WTC11 (cell line): ENCODE measurements around the gene PPP1R12B. TPM values are rescaled to one million over a fixed set of nuclear protein-coding genes. Genes with fewer than 3 reads are reported as not detected.
A peak's percentile ranks its signal among the peaks of the same experiment; 100 is the strongest.
"Not testable (repeated sequence)": the region's sequence is repeated elsewhere in the genome, so short reads cannot be mapped to it uniquely, and the experiment has no call there.

Source experiments
- ATAC-seq: fragments of 200-7000 bp; cut with Tn5 transposase; 2 replicates; pipeline ENCODE4 v1.10.0; 2021; ENCODE audit warnings: mild to moderate bottlenecking, moderate library complexity
- CTCF ChIA-PET: fragments of 300-600 bp; sonication (Branson Sonifier 250); formaldehyde crosslinking; loops from one replicate; lab custom pipeline; 2021; ENCODE audit warnings: antibody characterized with exemption; lab: Charles Lee
- POLR2A ChIA-PET: fragments of 350-600 bp; sonication (Branson Sonifier 250); formaldehyde crosslinking; loops from one replicate; lab custom pipeline; 2021; ENCODE audit warnings: antibody characterized with exemption; lab: Charles Lee
- DNase-seq: peaks from one replicate; pipeline ENCODE4 v3.0.0; 2021; ENCODE audit warnings: low spot score
- H3K27ac Mint-ChIP-seq: 2 replicates; pipeline ENCODE4 v1.8.0; 2021; ENCODE audit warnings: mixed read lengths
- H3K27me3 Mint-ChIP-seq: 2 replicates; pipeline ENCODE4 v1.8.0; 2021; ENCODE audit warnings: low read depth, mild to moderate bottlenecking, moderate library complexity, mixed read lengths
- H3K36me3 Mint-ChIP-seq: 2 replicates; pipeline ENCODE4 v1.8.0; 2021; ENCODE audit warnings: mixed read lengths
- H3K4me1 Mint-ChIP-seq: 2 replicates; pipeline ENCODE4 v1.8.0; 2022; ENCODE audit warnings: mixed read lengths
- H3K4me3 Mint-ChIP-seq: 2 replicates; pipeline ENCODE4 v1.8.0; 2021; ENCODE audit warnings: mild to moderate bottlenecking, moderate library complexity, mixed read lengths
- H3K9me3 Mint-ChIP-seq: 2 replicates; pipeline ENCODE4 v1.8.0; 2021; ENCODE audit warnings: mixed read lengths
- ATF3 ChIP-seq: sonication (generic); formaldehyde crosslinking; conservative IDR thresholded peaks from 2 replicates; pipeline ENCODE4 v1.8.1; 2022; ENCODE audit warnings: mild to moderate bottlenecking, missing genetic modification reagents
- ATF6 ChIP-seq: sonication (generic); formaldehyde crosslinking; IDR thresholded peaks from 2 replicates; pipeline ENCODE4 v1.8.1; 2023; ENCODE audit warnings: mild to moderate bottlenecking, missing genetic modification reagents
- GABPB1 ChIP-seq: sonication (generic); formaldehyde crosslinking; IDR thresholded peaks from 2 replicates; pipeline ENCODE4 v1.8.1; 2023; ENCODE audit warnings: mild to moderate bottlenecking, missing genetic modification reagents
- IRF1 ChIP-seq: sonication (generic); formaldehyde crosslinking; IDR thresholded peaks from 2 replicates; pipeline ENCODE4 v1.8.0; 2023; ENCODE audit warnings: missing genetic modification reagents
- NR3C1 ChIP-seq: sonication (generic); formaldehyde crosslinking; conservative IDR thresholded peaks from 2 replicates; pipeline ENCODE4 v1.8.1; 2023; ENCODE audit warnings: low read depth, mild to moderate bottlenecking, missing genetic modification reagents
- ZMAT4 ChIP-seq: fragments of 250-450 bp; sonication (Bioruptor Pico); IDR thresholded peaks from 2 replicates; pipeline ENCODE4 v1.9.0; 2021; ENCODE audit warnings: mild to moderate bottlenecking
- ZNF121 ChIP-seq: sonication (generic); formaldehyde crosslinking; IDR thresholded peaks from 2 replicates; pipeline ENCODE4 v1.8.0; 2023; ENCODE audit warnings: missing genetic modification reagents
- ZNF263 ChIP-seq: sonication (generic); formaldehyde crosslinking; IDR thresholded peaks from 2 replicates; pipeline ENCODE4 v1.8.1; 2022; ENCODE audit warnings: low read depth, mild to moderate bottlenecking, moderate library complexity, missing genetic modification reagents
- total RNA-seq: library from RNA; stranded (reverse); gene quantifications from 3 replicates; pipeline ENCODE4 v1.2.3, GENCODE V29; 2021
- TF ChIP-seq, protein P1 (sequence below): sonication (generic); formaldehyde crosslinking; IDR thresholded peaks from 2 replicates; pipeline ENCODE4 v1.8.1; 2023; ENCODE audit warnings: mild to moderate bottlenecking, missing genetic modification reagents
- TF ChIP-seq, protein P2 (sequence below): sonication (generic); formaldehyde crosslinking; IDR thresholded peaks from 2 replicates; pipeline ENCODE4 v1.8.1; 2022; ENCODE audit warnings: mild to moderate bottlenecking, moderate library complexity, missing genetic modification reagents
- TF ChIP-seq, protein P3 (sequence below): sonication (generic); formaldehyde crosslinking; IDR thresholded peaks from 2 replicates; pipeline ENCODE4 v1.8.1; 2022; ENCODE audit warnings: low read depth, missing genetic modification reagents, borderline replicate concordance

The PPP1R12B gene
- total RNA-seq, 1 experiment from 2014 or later = 19.2 TPM

DNA sequence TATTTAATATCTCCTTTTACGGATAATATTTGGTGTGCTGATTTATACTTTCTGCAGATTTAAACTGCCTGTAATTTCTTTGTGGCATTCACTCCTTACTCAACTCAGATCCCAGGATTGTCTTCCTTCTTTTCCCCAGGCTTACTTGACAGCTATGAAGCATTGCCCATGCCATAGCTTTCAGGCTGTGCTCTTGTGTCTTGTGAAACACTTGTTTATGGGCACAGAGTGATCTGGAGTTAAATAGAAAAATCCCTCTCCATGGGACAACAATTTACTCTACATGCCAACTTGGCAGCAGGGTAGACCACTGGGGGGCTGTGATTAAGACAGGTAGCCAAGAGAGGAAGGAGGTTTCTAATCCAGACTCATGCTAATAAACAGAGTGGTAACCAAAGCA lies 57.4 kb downstream of the PPP1R12B start (continued):
- TF ChIP-seq GABPB1 (CRISPR knock-in tag) (no peak), ZNF263 (CRISPR knock-in tag) (no peak), ZNF121 (CRISPR knock-in tag) (no peak), NR3C1 (CRISPR knock-in tag) (no peak), IRF1 (CRISPR knock-in tag) (no peak), ATF6 (CRISPR knock-in tag) (no peak)
- TF ChIP-seq, protein P1, sequence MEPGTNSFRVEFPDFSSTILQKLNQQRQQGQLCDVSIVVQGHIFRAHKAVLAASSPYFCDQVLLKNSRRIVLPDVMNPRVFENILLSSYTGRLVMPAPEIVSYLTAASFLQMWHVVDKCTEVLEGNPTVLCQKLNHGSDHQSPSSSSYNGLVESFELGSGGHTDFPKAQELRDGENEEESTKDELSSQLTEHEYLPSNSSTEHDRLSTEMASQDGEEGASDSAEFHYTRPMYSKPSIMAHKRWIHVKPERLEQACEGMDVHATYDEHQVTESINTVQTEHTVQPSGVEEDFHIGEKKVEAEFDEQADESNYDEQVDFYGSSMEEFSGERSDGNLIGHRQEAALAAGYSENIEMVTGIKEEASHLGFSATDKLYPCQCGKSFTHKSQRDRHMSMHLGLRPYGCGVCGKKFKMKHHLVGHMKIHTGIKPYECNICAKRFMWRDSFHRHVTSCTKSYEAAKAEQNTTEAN = no peak

GRCh38 chr1:202406896-202407295 lies 58.4 kb downstream of the PPP1R12B start:
- H3K36me3 Mint-ChIP-seq, H3K27ac Mint-ChIP-seq, H3K4me3 Mint-ChIP-seq, DNase-seq, H3K27me3 Mint-ChIP-seq, ATAC-seq, POLR2A ChIA-PET, H3K9me3 Mint-ChIP-seq: not testable (repeated sequence)
- peaks cover 31% of the 10 kb centered on the region for H3K4me1 Mint-ChIP-seq
- CTCF ChIA-PET = interaction anchor here (1.2 kb wide), 1 partner anchor 169 kb away, joined by 3 read pairs; no protein-coding TSS in a partner anchor

DNA sequence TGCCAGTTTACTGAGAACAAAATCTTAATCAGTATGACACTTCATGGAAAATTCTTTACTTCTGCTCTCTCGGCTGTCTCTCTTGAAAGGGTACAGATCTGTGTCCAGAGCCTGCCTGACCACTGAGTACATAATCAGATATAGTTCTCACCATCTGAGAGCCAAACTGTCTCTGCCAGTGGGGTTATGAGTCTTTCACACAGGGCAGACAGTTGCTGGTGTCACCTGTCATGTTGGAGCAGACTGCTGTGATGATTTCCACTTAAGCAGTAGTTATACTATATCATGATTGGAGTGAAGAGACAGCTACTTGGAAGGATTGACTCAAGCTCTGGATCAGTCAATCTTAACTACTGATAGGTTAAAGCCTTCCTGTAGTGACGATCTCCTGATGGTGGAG lies 58.9 kb downstream of the PPP1R12B start:
- peaks cover 32% of the 10 kb centered on the region for H3K4me1 Mint-ChIP-seq
- H3K4me3 Mint-ChIP-seq, POLR2A ChIA-PET, H3K27me3 Mint-ChIP-seq, ATAC-seq, H3K27ac Mint-ChIP-seq, H3K36me3 Mint-ChIP-seq, H3K9me3 Mint-ChIP-seq, DNase-seq: not testable (repeated sequence)
- CTCF ChIA-PET = interaction anchor here (1.2 kb wide), 1 partner anchor 170 kb away, joined by 3 read pairs; no protein-coding TSS in a partner anchor

DNA sequence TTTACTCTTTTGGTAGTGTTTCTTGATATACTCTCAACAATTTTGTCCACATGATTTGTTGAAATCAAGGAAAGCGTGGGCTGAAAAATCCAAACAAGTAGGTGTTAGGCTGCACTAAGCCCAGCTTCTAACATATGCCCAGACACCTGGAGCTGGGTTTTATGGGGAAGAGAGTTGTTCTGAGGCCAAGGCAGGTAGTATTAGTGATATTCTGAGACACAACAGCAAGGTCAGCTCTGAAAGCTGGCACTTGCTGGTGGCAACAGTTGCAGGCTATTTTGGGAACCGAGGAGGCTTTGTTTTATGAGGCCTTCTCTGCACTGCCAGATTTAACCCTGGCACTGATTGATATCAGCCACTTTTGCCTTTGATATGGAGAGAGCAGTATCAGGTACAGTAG lies 61.8 kb downstream of the PPP1R12B start:
- Mint-ChIP-seq H3K27ac (peak overlapping the region; percentile 77), H3K4me1 (peaks cover 32% of the 10 kb centered on the region), H3K4me3 (0 out of 2 replicates have a peak overlapping the region, but pooled peaks have one; percentile 8)
- H3K9me3 Mint-ChIP-seq, POLR2A ChIA-PET, DNase-seq, H3K27me3 Mint-ChIP-seq, H3K36me3 Mint-ChIP-seq: not testable (repeated sequence)
- CTCF ChIA-PET = interaction anchor here (0.9 kb wide), 1 partner anchor 8 kb away, joined by 3 read pairs; no protein-coding TSS in a partner anchor
- ATAC-seq = peak; percentile 22

- CTCF ChIA-PET = interaction anchor here (0.6 to 0.9 kb wide), 2 partner anchors 9 to 212 kb away, joined by 3 read pairs; no protein-coding TSS in a partner anchor
- POLR2A ChIA-PET = interaction anchor here (0.6 to 0.7 kb wide), 2 partner anchors 13 to 197 kb away, joined by 3 to 7 read pairs; no protein-coding TSS in a partner anchor
- peak overlapping the region; percentile 92 for H3K27ac Mint-ChIP-seq
Measured at GRCh38 chr1:202410854-202411357, 62.4 kb downstream of the PPP1R12B start.

DNA sequence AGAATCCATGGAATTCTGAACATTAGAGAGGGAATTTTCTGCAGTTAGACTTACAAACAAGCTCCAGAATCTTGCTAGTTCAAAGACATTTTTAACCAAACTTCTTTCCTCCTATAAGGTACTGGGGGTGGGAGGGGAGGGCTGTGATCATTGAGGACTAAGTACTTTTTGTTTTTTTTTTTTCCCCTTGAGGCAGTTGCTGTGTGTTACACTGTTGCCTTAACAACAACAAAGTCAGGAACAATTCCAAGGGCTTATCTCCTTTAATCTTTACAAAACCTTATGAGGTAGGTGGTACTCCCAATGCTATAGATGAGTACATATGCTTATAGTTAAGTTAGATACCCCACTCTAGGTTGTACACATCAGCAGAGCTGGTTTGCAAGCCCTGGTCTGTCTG lies 62.9 kb downstream of the PPP1R12B start:
- Mint-ChIP-seq H3K27ac (peak overlapping the region; percentile 92), H3K4me1 (peaks cover 30% of the 10 kb centered on the region), H3K4me3 (peak overlapping the region; percentile 37; the same call in 1 of the 2 replicates), H3K36me3 (no peaks in the 10 kb centered on the region), H3K27me3 (no peaks in the 10 kb centered on the region), H3K9me3 (no peaks in the 10 kb centered on the region)
- CTCF ChIA-PET = interaction anchor here (0.6 to 0.9 kb wide), 3 partner anchors 9 to 212 kb away, joined by 3 to 4 read pairs (median 3); no protein-coding TSS in a partner anchor
- DNase-seq = no peak
- POLR2A ChIA-PET = interaction anchor here (0.6 kb wide), 1 partner anchor 13 kb away, joined by 3 read pairs; no protein-coding TSS in a partner anchor
- no peak; the same call in 1 of the 2 replicates for ATAC-seq
- TF ChIP-seq, protein P2, sequence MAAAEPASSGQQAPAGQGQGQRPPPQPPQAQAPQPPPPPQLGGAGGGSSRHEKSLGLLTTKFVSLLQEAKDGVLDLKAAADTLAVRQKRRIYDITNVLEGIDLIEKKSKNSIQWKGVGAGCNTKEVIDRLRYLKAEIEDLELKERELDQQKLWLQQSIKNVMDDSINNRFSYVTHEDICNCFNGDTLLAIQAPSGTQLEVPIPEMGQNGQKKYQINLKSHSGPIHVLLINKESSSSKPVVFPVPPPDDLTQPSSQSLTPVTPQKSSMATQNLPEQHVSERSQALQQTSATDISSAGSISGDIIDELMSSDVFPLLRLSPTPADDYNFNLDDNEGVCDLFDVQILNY = no peak
- TF ChIP-seq, protein P3, sequence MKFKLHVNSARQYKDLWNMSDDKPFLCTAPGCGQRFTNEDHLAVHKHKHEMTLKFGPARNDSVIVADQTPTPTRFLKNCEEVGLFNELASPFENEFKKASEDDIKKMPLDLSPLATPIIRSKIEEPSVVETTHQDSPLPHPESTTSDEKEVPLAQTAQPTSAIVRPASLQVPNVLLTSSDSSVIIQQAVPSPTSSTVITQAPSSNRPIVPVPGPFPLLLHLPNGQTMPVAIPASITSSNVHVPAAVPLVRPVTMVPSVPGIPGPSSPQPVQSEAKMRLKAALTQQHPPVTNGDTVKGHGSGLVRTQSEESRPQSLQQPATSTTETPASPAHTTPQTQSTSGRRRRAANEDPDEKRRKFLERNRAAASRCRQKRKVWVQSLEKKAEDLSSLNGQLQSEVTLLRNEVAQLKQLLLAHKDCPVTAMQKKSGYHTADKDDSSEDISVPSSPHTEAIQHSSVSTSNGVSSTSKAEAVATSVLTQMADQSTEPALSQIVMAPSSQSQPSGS (CRISPR knock-in tag) = no peak
- no peak for TF ChIP-seq ATF3 (CRISPR knock-in tag)
- TF ChIP-seq ZMAT4 (CRISPR knock-in tag) = no peak
- TF ChIP-seq, protein P1 = no peak

More at GRCh38 chr1:202410854-202411357, 62.4 kb downstream of the PPP1R12B start:
- ATAC-seq = peak; percentile 36
- H3K4me3 Mint-ChIP-seq = peak overlapping the region; percentile 37
- H3K27me3 Mint-ChIP-seq, H3K9me3 Mint-ChIP-seq, DNase-seq, H3K36me3 Mint-ChIP-seq: not testable (repeated sequence)
- H3K4me1 Mint-ChIP-seq = peaks cover 32% of the 10 kb centered on the region
